GM23338 (cell line): ENCODE results near the gene RASA3. TPM values are rescaled to one million over a fixed set of nuclear protein-coding genes. Genes with fewer than 3 reads are reported as not detected.

ENCODE experiments used
- CREB1 ChIP-seq: fragments of 250-450 bp; sonication (Bioruptor Pico); IDR thresholded peaks from 2 replicates; pipeline ENCODE4 v1.5.0; 2020; ENCODE audit warnings: low read depth, mild to moderate bottlenecking, moderate library complexity
- ETS1 ChIP-seq: IDR thresholded peaks from 2 replicates; pipeline ENCODE4 v1.6.1; 2016; ENCODE audit warnings: antibody characterized with exemption
- EZH2 ChIP-seq: fragments of 200-600 bp; sonication (generic); IDR thresholded peaks from one replicate; pipeline ENCODE4 v1.8.0; 2017; ENCODE audit warnings: antibody characterized with exemption, mild to moderate bottlenecking, low read depth; ENCODE audit not compliant: unreplicated experiment
- JUNB ChIP-seq: IDR thresholded peaks from one replicate; pipeline ENCODE4 v1.6.1; 2016; ENCODE audit warnings: antibody characterized with exemption; ENCODE audit not compliant: unreplicated experiment
- NANOG ChIP-seq: IDR thresholded peaks from 2 replicates; pipeline ENCODE4 v1.6.1; 2016; ENCODE audit warnings: antibody characterized with exemption, borderline replicate concordance
- STAT1 ChIP-seq: IDR thresholded peaks from one replicate; pipeline ENCODE4 v1.6.1; 2016; ENCODE audit warnings: antibody characterized with exemption; ENCODE audit not compliant: unreplicated experiment
- ZNF114 ChIP-seq: fragments of 250-450 bp; sonication (Bioruptor Pico); IDR thresholded peaks from 2 replicates; pipeline ENCODE4 v1.5.0; 2020; ENCODE audit warnings: mild to moderate bottlenecking, moderate library complexity
- ZNF331 ChIP-seq: fragments of 250-450 bp; sonication (Bioruptor Pico); IDR thresholded peaks from 2 replicates; pipeline ENCODE4 v1.5.0; 2020; ENCODE audit warnings: low read depth, mild to moderate bottlenecking, moderate library complexity
- ZNF462 ChIP-seq: fragments of 250-450 bp; sonication (Bioruptor Pico); IDR thresholded peaks from 2 replicates; pipeline ENCODE4 v1.5.0; 2020; ENCODE audit warnings: mild to moderate bottlenecking, moderate library complexity
- polyA plus RNA-seq: library from polyadenylated mRNA; unstranded; fragments of >200 nt; fragmentation: Nextera tagmentation; extraction: Ambion mirVana; gene quantifications from 2 replicates; pipeline ENCODE4 v1.2.1, GENCODE V29; 2016
- total RNA-seq: library from RNA; depleted of rRNA; stranded (reverse); fragments of >200 nt; shearing (Covaris generic); gene quantifications from 2 replicates; pipeline ENCODE4 v1.2.3, GENCODE V29; 2014
- TF ChIP-seq, protein P1 (sequence below), 2 experiments: fragments of 200-600 bp in 1 of 2; sonication (generic) in 1 of 2; conservative IDR thresholded peaks; 2 replicates each; pipeline versions ENCODE4 v1.5.1 to v1.6.1; 2016 to 2017; ENCODE audit warnings: antibody characterized with exemption in 2 of 2, low read depth in 2 of 2, mild to moderate bottlenecking in 2 of 2, moderate library complexity in 1 of 2

The RASA3 gene
- total and polyA plus RNA-seq, 2 experiments from 2014 or later, result 11.2 to 20.7 TPM

DNA sequence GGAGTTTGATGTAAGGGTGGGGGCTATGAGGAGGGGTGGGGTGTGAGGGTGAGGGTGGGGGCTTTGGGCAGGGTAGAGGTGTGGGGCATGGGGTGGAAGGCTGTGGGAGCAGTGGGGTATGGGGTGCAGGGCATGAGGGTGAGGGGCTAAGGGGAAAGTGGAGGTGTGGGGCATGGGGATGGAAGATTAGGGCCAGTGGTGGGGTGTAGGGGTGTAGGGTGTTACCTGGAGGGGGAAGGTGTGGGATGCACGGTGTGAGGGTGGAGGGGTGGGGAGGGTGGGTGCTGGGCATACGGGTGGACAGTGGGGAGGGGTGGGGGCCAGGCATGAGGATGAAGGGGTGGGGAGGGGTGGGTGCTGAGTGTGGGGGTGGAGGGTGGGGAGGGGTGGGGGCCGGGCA is 22.9 kb upstream of the RASA3 start (continued):
- TF ChIP-seq ZNF462 (CRISPR knock-in tag) (no peak), STAT1 (no peak), ETS1 (no peak), ZNF114 (CRISPR knock-in tag) (no peak), ZNF331 (CRISPR knock-in tag) (no peak), CREB1 (CRISPR knock-in tag) (no peak), EZH2 (no peak), NANOG (no peak), JUNB (no peak)
- TF ChIP-seq, protein P1, sequence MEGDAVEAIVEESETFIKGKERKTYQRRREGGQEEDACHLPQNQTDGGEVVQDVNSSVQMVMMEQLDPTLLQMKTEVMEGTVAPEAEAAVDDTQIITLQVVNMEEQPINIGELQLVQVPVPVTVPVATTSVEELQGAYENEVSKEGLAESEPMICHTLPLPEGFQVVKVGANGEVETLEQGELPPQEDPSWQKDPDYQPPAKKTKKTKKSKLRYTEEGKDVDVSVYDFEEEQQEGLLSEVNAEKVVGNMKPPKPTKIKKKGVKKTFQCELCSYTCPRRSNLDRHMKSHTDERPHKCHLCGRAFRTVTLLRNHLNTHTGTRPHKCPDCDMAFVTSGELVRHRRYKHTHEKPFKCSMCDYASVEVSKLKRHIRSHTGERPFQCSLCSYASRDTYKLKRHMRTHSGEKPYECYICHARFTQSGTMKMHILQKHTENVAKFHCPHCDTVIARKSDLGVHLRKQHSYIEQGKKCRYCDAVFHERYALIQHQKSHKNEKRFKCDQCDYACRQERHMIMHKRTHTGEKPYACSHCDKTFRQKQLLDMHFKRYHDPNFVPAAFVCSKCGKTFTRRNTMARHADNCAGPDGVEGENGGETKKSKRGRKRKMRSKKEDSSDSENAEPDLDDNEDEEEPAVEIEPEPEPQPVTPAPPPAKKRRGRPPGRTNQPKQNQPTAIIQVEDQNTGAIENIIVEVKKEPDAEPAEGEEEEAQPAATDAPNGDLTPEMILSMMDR (conservative IDR thresholded peaks at IDR 0.05; ENCODE audit: low read depth in 2 of 2), result no peak
